SU-DHL-6 (cell line): ENCODE results near the gene SLC35G6.
"Not testable (repeated sequence)": the region's sequence is repeated elsewhere in the genome, so short reads cannot be mapped to it uniquely, and the experiment has no call there.

Experiments used
- H2AFZ ChIP-seq: fragments of 200-600 bp; sonication (generic); 2 replicates; pipeline ENCODE4 v1.6.1; 2014; ENCODE audit warnings: low read depth, mild to moderate bottlenecking, moderate library complexity, mixed read lengths, antibody characterized with exemption, low read length; ENCODE audit not compliant: severe bottlenecking
- H3F3A ChIP-seq: fragments of 200-600 bp; shearing (Covaris generic); 2 replicates; pipeline ENCODE4 v1.6.0; 2016; ENCODE audit warnings: antibody characterized with exemption, mild to moderate bottlenecking; ENCODE audit not compliant: insufficient read depth
- H3K27ac ChIP-seq: fragments of 200-600 bp; sonication (generic); 2 replicates; pipeline ENCODE4 v1.5.1; 2016; ENCODE audit warnings: low read depth, mild to moderate bottlenecking, low read length, moderate library complexity, mixed read lengths
- H3K27me3 ChIP-seq: fragments of 200-600 bp; sonication (generic), shearing (Covaris generic); 2 replicates; pipeline ENCODE4 v1.6.0; 2014; ENCODE audit warnings: mild to moderate bottlenecking, low read length
- H3K36me3 ChIP-seq: fragments of 200-600 bp; sonication (generic); 2 replicates; pipeline ENCODE4 v1.6.1; 2014; ENCODE audit warnings: mild to moderate bottlenecking, low read length, mixed read lengths
- H3K4me2 ChIP-seq: fragments of 300-600, 200-600 bp; shearing (Covaris generic), sonication (generic); 2 replicates; pipeline ENCODE4 v1.6.0; 2014; ENCODE audit warnings: low read length, low read depth, mild to moderate bottlenecking; ENCODE audit not compliant: poor library complexity, severe bottlenecking
- H3K4me3 ChIP-seq: fragments of 200-600 bp; sonication (generic); 2 replicates; pipeline ENCODE4 v1.5.1; 2014; ENCODE audit warnings: antibody characterized with exemption, low read length, mild to moderate bottlenecking, mixed read lengths; ENCODE audit not compliant: insufficient read depth, poor library complexity, severe bottlenecking
- H3K79me2 ChIP-seq: fragments of 200-600 bp; sonication (generic); 2 replicates; pipeline ENCODE4 v1.6.1; 2014; ENCODE audit warnings: mild to moderate bottlenecking, low read length, moderate library complexity; ENCODE audit not compliant: insufficient read depth
- H3K9ac ChIP-seq: fragments of 200-600 bp; sonication (generic); 2 replicates; pipeline ENCODE4 v1.7.0; 2014; ENCODE audit warnings: mild to moderate bottlenecking, low read length
- H3K9me2 ChIP-seq: fragments of 200-600 bp; sonication (generic); replicated peaks from 2 replicates; pipeline ENCODE4 v1.6.1; 2014; ENCODE audit warnings: low read length; ENCODE audit not compliant: insufficient read depth
- H3K9me3 ChIP-seq: fragments of 200-600 bp; sonication (generic); 2 replicates; pipeline ENCODE4 v1.6.1; 2014; ENCODE audit warnings: low read length, mixed read lengths; ENCODE audit not compliant: insufficient read depth
- H4K20me1 ChIP-seq: fragments of 200-600 bp; sonication (generic); 2 replicates; pipeline ENCODE4 v1.6.1; 2014; ENCODE audit warnings: low read depth, mild to moderate bottlenecking, antibody characterized with exemption, low read length, moderate library complexity, mixed read lengths
- CTCF ChIP-seq: fragments of 200-600 bp; sonication (generic); IDR thresholded peaks from one replicate; pipeline ENCODE4 v1.5.1; 2017; ENCODE audit warnings: antibody characterized with exemption, mild to moderate bottlenecking, low read length, moderate library complexity; ENCODE audit not compliant: insufficient read depth, poor library complexity, severe bottlenecking
- EZH2phosphoT487 ChIP-seq: fragments of 200-600 bp; sonication (generic), shearing (Covaris generic); conservative IDR thresholded peaks from 2 replicates; pipeline ENCODE4 v1.6.1; 2018; ENCODE audit warnings: mild to moderate bottlenecking, antibody characterized with exemption, low read length, moderate library complexity, mixed read lengths

SLC35G6 gene

GRCh38 chr17:7481275-7481674 lies at the start of gene SLC35G6:
SLC35G6 (plus strand) TSS chr17:7481446; CDS start chr17:7481517, 71 bp downstream.
- peaks cover 12% of the 10 kb centered on the region for H3K79me2 ChIP-seq
- not testable (repeated sequence) for H3K4me2 ChIP-seq, H3K9me2 ChIP-seq, H3K9me3 ChIP-seq, H3K27ac ChIP-seq, H3K36me3 ChIP-seq, H3K9ac ChIP-seq, H4K20me1 ChIP-seq, H3K27me3 ChIP-seq, H3K4me3 ChIP-seq, H3F3A ChIP-seq, H2AFZ ChIP-seq

GRCh38 chr17:7432296-7432695 lies 49.0 kb upstream of the SLC35G6 start:
- Histone ChIP-seq H4K20me1 (no peaks in the 10 kb centered on the region), H3K9me3 (no peaks in the 10 kb centered on the region), H3K27ac (no peak overlapping the region), H3K4me3 (no peak overlapping the region), H3K9me2 (no peaks in the 10 kb centered on the region), H3K27me3 (no peaks in the 10 kb centered on the region), H3K9ac (no peak overlapping the region), H3K4me2 (no peak overlapping the region), H2AFZ (no peak overlapping the region), H3F3A (no peaks in the 10 kb centered on the region), H3K36me3 (no peaks in the 10 kb centered on the region), H3K79me2 (no peaks in the 10 kb centered on the region)
- TF ChIP-seq EZH2phosphoT487 (no peak), CTCF (no peak)

- H3K27me3 ChIP-seq = no peaks in the 10 kb centered on the region
- H3K9ac ChIP-seq = peak overlapping the region; percentile 61
- H3K27ac ChIP-seq = peak overlapping the region; percentile 59
- peak overlapping the region; percentile 75 for H2AFZ ChIP-seq
- H3K4me3 ChIP-seq = peak overlapping the region; percentile 77
- no peaks in the 10 kb centered on the region for H3K9me3 ChIP-seq
- no peaks in the 10 kb centered on the region for H3K36me3 ChIP-seq
- no peaks in the 10 kb centered on the region for H3K79me2 ChIP-seq
- no peaks in the 10 kb centered on the region for H3K9me2 ChIP-seq
- H3F3A ChIP-seq = no peaks in the 10 kb centered on the region
- H3K4me2 ChIP-seq = peak overlapping the region; percentile 66
- TF ChIP-seq EZH2phosphoT487 (no peak), CTCF (peak; percentile 19)
- no peaks in the 10 kb centered on the region for H4K20me1 ChIP-seq
Measured at GRCh38 chr17:7435676-7436555, 45.3 kb upstream of the SLC35G6 start.
